PC-9 (cell line): ENCODE results near the gene PCBP2. TPM values are rescaled to one million over a fixed set of nuclear protein-coding genes. Genes with fewer than 3 reads are reported as not detected.

Experiments
- BruUV-seq: library from RNA; stranded (reverse); fragments of 400-500 nt; replicated peaks from 2 replicates; lab custom pipeline; 2021; lab: Mats Ljungman, UMichigan
- CTCF ChIA-PET: fragments of 300-600 bp; sonication (Branson Sonifier 250); formaldehyde crosslinking; loops from one replicate; lab custom pipeline; 2022; ENCODE audit warnings: antibody characterized with exemption; lab: Charles Lee
- POLR2A ChIA-PET: fragments of 300-600 bp; sonication (Branson Sonifier 250); formaldehyde crosslinking; loops from one replicate; lab custom pipeline; 2022; ENCODE audit warnings: antibody characterized with exemption; ENCODE audit not compliant: unreplicated experiment; lab: Charles Lee
- DNase-seq, 2 experiments: peaks; one replicate each; pipeline versions ENCODE4 v3.0.0 to v3.0.0-alpha.2; 2015 to 2022; ENCODE audit warnings: mixed read lengths in 1 of 2
- H2AFZ ChIP-seq: fragments of 200-600 bp; sonication (generic); 2 replicates; pipeline ENCODE4 v1.8.1; 2017; ENCODE audit warnings: antibody characterized with exemption
- H3F3A ChIP-seq: fragments of 200-600 bp; sonication (generic); 2 replicates; pipeline ENCODE4 v1.8.1; 2017; ENCODE audit warnings: antibody characterized with exemption, mild to moderate bottlenecking, low read depth; ENCODE audit not compliant: insufficient read depth
- H3K27ac ChIP-seq: fragments of 200-600 bp; sonication (generic); 2 replicates; pipeline ENCODE4 v1.6.1; 2016; ENCODE audit warnings: mixed run types
- H3K27me3 ChIP-seq: fragments of 200-600 bp; sonication (generic); 2 replicates; pipeline ENCODE4 v1.6.1; 2016; ENCODE audit warnings: low read depth, mixed run types; ENCODE audit not compliant: insufficient read depth
- H3K36me3 ChIP-seq: fragments of 200-600 bp; sonication (generic); 2 replicates; pipeline ENCODE4 v1.6.1; 2016; ENCODE audit warnings: low read depth, mixed run types
- H3K4me1 ChIP-seq: fragments of 200-600 bp; sonication (generic); replicated peaks from 2 replicates; pipeline ENCODE4 v1.6.1; 2016; ENCODE audit warnings: mixed run types; ENCODE audit not compliant: insufficient read depth
- H3K4me2 ChIP-seq: fragments of 200-600 bp; sonication (generic); 2 replicates; pipeline ENCODE4 v1.6.1; 2017; ENCODE audit warnings: mixed run types
- H3K4me3 ChIP-seq: fragments of 200-600 bp; sonication (generic); 2 replicates; pipeline ENCODE4 v1.6.1; 2016; ENCODE audit warnings: mixed run types
- H3K79me2 ChIP-seq: fragments of 200-600 bp; sonication (generic); 2 replicates; pipeline ENCODE4 v1.6.1; 2017; ENCODE audit warnings: low read depth, mixed run types
- H3K9me2 ChIP-seq: fragments of 200-600 bp; sonication (generic); 2 replicates; pipeline ENCODE4 v1.8.1; 2017; ENCODE audit warnings: mild to moderate bottlenecking; ENCODE audit not compliant: insufficient read depth
- H3K9me3 ChIP-seq: fragments of 200-600 bp; sonication (generic); 2 replicates; pipeline ENCODE4 v1.8.1; 2016; ENCODE audit warnings: low read depth; ENCODE audit not compliant: insufficient read depth
- H4K20me1 ChIP-seq: fragments of 200-600 bp; sonication (generic); 2 replicates; pipeline ENCODE4 v1.8.1; 2017; ENCODE audit not compliant: insufficient read depth
- CTCF ChIP-seq: fragments of 200-600 bp; sonication (generic); conservative IDR thresholded peaks from 2 replicates; pipeline ENCODE4 v1.6.1; 2017; ENCODE audit warnings: mixed run types, antibody characterized with exemption, mild to moderate bottlenecking, moderate library complexity
- EZH2 ChIP-seq: fragments of 200-600 bp; sonication (generic); IDR thresholded peaks from 2 replicates; pipeline ENCODE4 v1.8.0; 2017; ENCODE audit warnings: antibody characterized with exemption, low read depth
- intact Hi-C: fragments of 100-400 bp; cut with micrococcal nuclease; formaldehyde crosslinking; loops from one replicate; pipeline ENCODE4 v1.10.0; 2022; ENCODE audit not compliant: unreplicated experiment
- total RNA-seq: library from RNA; stranded (reverse); gene quantifications from 2 replicates; pipeline ENCODE4 v1.2.3, GENCODE V29; 2021

PCBP2 gene
- total RNA-seq, 1 experiment from 2014 or later = 833 TPM

GRCh38 chr12:53523131-53523530, 71.2 kb downstream of the PCBP2 start:
- no peaks in the 10 kb centered on the region for H3K79me2 ChIP-seq
- intact Hi-C loops = no loop called here
- no peaks in the 10 kb centered on the region for H3K27me3 ChIP-seq
- no peak overlapping the region for H3K27ac ChIP-seq
- ChIA-PET CTCF (no interaction called here), POLR2A (interaction anchor here (0.6 kb wide), 1 partner anchor 147 kb away, joined by 3 read pairs; no protein-coding TSS in a partner anchor)
- TF ChIP-seq CTCF = no peak
- no peak for TF ChIP-seq EZH2
- no peak overlapping the region for H3K4me2 ChIP-seq
- no peaks in the 10 kb centered on the region for H3K9me2 ChIP-seq
- H2AFZ ChIP-seq = no peak overlapping the region
- no TSS peak for BruUV-seq
- no peaks in the 10 kb centered on the region for H3K9me3 ChIP-seq
- no peaks in the 10 kb centered on the region; the same call in 1 of the 2 replicates for H4K20me1 ChIP-seq
- no peak overlapping the region for H3K4me3 ChIP-seq
- no peaks in the 10 kb centered on the region for H3K4me1 ChIP-seq
- no peaks in the 10 kb centered on the region for H3F3A ChIP-seq
- H3K36me3 ChIP-seq = 0 out of 2 replicates have a peak, but pooled peaks cover 5% of the 10 kb centered on the region
- no peak for DNase-seq

GRCh38 chr12:53524476-53524875, 72.6 kb downstream of the PCBP2 start:
- Histone ChIP-seq H2AFZ (no peak overlapping the region), H3K9me2 (no peaks in the 10 kb centered on the region), H3K4me3 (no peak overlapping the region), H3K79me2 (no peaks in the 10 kb centered on the region), H3K27ac (no peak overlapping the region), H3K4me1 (no peaks in the 10 kb centered on the region), H3K9me3 (no peaks in the 10 kb centered on the region), H3K4me2 (no peak overlapping the region), H3K36me3 (0 out of 2 replicates have a peak, but pooled peaks cover 5% of the 10 kb centered on the region), H3K27me3 (no peaks in the 10 kb centered on the region), H3F3A (no peaks in the 10 kb centered on the region), H4K20me1 (no peaks in the 10 kb centered on the region; the same call in 1 of the 2 replicates)
- POLR2A ChIA-PET = no interaction called here
- intact Hi-C loops = no loop called here
- no peak for TF ChIP-seq CTCF
- no peak for TF ChIP-seq EZH2
- CTCF ChIA-PET = interaction anchor here (0.6 kb wide), 1 partner anchor 40 kb away, joined by 5 read pairs; no protein-coding TSS in a partner anchor
- DNase-seq = no peak
- no TSS peak for BruUV-seq

- no peaks in the 10 kb centered on the region for H3K27me3 ChIP-seq
- no peak overlapping the region for H3K4me3 ChIP-seq
- BruUV-seq = no TSS peak
- no peaks in the 10 kb centered on the region for H3K9me2 ChIP-seq
- H3K4me2 ChIP-seq = no peak overlapping the region
- no peaks in the 10 kb centered on the region for H3F3A ChIP-seq
- no peak overlapping the region for H3K27ac ChIP-seq
- intact Hi-C loops = no loop called here
- ChIA-PET POLR2A (no interaction called here), CTCF (no interaction called here)
- H2AFZ ChIP-seq = no peak overlapping the region
- H3K4me1 ChIP-seq = 0 out of 2 replicates have a peak, but pooled peaks cover 7% of the 10 kb centered on the region
- TF ChIP-seq CTCF = no peak
- H3K9me3 ChIP-seq = no peaks in the 10 kb centered on the region
- DNase-seq = no peak
- H4K20me1 ChIP-seq = no peaks in the 10 kb centered on the region
- peaks cover 17% of the 10 kb centered on the region; the same call in 1 of the 2 replicates for H3K36me3 ChIP-seq
- no peaks in the 10 kb centered on the region for H3K79me2 ChIP-seq
Measured at GRCh38 chr12:53530061-53530460, 78.2 kb downstream of the PCBP2 start.

Other genes with a start within 250 kb of the PCBP2 start
- 2.4 and 3.3 TPM in 2 replicates for gene ITGB7, start 244.9 kb upstream of the PCBP2 start, total RNA-seq
- gene RARG, start 219.9 kb upstream of the PCBP2 start, total RNA-seq = 118 and 124 TPM in 2 replicates
- 37.4 and 42.0 TPM in 2 replicates for gene ESPL1, start 183.8 kb upstream of the PCBP2 start, total RNA-seq
- gene PFDN5, start 156.6 kb upstream of the PCBP2 start, total RNA-seq = 291 and 303 TPM in 2 replicates
- 67.2 and 82.5 TPM in 2 replicates for gene MYG1, start 152.4 kb upstream of the PCBP2 start, total RNA-seq
- gene AAAS, start 130.5 kb upstream of the PCBP2 start, total RNA-seq = 53.4 and 67.3 TPM in 2 replicates
- not detected in 2 replicates for gene SP7, start 115.7 kb upstream of the PCBP2 start, total RNA-seq
- 72.9 and 118 TPM in 2 replicates for gene SP1, start 71.9 kb upstream of the PCBP2 start, total RNA-seq
- gene AMHR2, start 28.2 kb upstream of the PCBP2 start, total RNA-seq = not detected in 2 replicates
- gene PRR13, start 10.4 kb upstream of the PCBP2 start, total RNA-seq = 138 and 203 TPM in 2 replicates
- 14.7 and 18.3 TPM in 2 replicates for gene MAP3K12, start 47.4 kb downstream of the PCBP2 start, total RNA-seq
- 47.8 and 53.3 TPM in 2 replicates for gene TARBP2, start 49.2 kb downstream of the PCBP2 start, total RNA-seq
- not detected in 2 replicates for gene NPFF, start 55.4 kb downstream of the PCBP2 start, total RNA-seq
- 16.3 and 24.7 TPM in 2 replicates for gene ATF7, start 174.3 kb downstream of the PCBP2 start, total RNA-seq
- gene ATP5MC2, start 224.0 kb downstream of the PCBP2 start, total RNA-seq = 270 and 280 TPM in 2 replicates